ENCODE measurements around the gene NOTCH2.

- TF ChIP-seq CTCF (IDR thresholded peaks at IDR 0.05; ENCODE audit: low read depth, low read length, missing input control) = no peak
- TF ChIP-seq, protein P1, sequence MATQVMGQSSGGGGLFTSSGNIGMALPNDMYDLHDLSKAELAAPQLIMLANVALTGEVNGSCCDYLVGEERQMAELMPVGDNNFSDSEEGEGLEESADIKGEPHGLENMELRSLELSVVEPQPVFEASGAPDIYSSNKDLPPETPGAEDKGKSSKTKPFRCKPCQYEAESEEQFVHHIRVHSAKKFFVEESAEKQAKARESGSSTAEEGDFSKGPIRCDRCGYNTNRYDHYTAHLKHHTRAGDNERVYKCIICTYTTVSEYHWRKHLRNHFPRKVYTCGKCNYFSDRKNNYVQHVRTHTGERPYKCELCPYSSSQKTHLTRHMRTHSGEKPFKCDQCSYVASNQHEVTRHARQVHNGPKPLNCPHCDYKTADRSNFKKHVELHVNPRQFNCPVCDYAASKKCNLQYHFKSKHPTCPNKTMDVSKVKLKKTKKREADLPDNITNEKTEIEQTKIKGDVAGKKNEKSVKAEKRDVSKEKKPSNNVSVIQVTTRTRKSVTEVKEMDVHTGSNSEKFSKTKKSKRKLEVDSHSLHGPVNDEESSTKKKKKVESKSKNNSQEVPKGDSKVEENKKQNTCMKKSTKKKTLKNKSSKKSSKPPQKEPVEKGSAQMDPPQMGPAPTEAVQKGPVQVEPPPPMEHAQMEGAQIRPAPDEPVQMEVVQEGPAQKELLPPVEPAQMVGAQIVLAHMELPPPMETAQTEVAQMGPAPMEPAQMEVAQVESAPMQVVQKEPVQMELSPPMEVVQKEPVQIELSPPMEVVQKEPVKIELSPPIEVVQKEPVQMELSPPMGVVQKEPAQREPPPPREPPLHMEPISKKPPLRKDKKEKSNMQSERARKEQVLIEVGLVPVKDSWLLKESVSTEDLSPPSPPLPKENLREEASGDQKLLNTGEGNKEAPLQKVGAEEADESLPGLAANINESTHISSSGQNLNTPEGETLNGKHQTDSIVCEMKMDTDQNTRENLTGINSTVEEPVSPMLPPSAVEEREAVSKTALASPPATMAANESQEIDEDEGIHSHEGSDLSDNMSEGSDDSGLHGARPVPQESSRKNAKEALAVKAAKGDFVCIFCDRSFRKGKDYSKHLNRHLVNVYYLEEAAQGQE (IDR thresholded peaks at IDR 0.05) = no peak
Measured at GRCh38 chr1:119874186-119874585, 195.3 kb downstream of the NOTCH2 start.
